ACHN (cell line): ENCODE results near the gene MCF2L.

ENCODE experiments used
- DNase-seq: peaks from one replicate; pipeline ENCODE4 v3.0.0-alpha.2; 2015
- in situ Hi-C: cut with HindIII; loops from 2 replicates; pipeline ENCODE4 v1.10.0; 2017; ENCODE audit warnings: low sequenced_read_pairs, low pct_ligation_motif_present, low pct_unique_long_range_greater_than_20kb

MCF2L gene

DNA sequence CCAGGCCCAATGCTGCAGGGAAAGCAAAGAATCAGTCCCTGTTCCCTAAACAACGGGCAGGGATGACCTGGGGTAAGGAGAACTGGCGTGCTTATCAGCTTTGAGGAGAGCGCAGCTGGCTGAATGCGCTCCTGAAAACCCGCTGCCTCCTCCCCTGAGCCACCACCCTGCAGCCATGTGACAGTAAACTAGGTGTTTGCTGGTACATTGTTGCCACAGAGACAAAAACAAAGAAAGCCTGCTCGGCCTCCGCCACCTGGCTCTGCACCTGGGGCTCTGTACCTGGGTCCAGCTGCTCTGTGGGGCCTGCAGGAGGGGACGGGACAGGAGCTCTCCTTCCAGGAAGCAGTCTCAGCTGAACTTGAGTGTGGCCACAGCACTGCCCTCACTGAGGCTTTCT lies 21.8 kb downstream of the MCF2L start:
- in situ Hi-C loops: no loop called here
- DNase-seq: no peak

DNA sequence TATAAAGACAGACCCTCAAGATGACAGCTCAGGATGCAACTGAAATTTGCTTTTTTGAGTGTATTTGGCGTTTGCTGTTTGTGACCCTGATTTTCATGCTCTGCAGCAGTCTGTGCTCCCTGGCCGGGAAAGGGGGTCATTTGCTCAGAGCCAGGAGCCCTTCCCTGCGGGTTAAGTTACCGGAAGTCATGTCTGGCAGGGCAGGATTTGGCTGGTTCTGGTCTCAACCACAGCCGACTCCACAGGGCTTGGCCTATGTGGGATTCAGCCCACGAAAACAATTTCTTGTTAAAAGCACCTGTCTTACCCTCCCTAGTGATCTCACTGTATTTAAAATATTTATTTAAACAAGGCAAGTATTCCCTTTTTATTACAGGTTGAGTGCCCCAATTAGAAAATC lies 22.6 kb downstream of the MCF2L start:
- DNase-seq: no peak
- in situ Hi-C loops: no loop called here

DNA sequence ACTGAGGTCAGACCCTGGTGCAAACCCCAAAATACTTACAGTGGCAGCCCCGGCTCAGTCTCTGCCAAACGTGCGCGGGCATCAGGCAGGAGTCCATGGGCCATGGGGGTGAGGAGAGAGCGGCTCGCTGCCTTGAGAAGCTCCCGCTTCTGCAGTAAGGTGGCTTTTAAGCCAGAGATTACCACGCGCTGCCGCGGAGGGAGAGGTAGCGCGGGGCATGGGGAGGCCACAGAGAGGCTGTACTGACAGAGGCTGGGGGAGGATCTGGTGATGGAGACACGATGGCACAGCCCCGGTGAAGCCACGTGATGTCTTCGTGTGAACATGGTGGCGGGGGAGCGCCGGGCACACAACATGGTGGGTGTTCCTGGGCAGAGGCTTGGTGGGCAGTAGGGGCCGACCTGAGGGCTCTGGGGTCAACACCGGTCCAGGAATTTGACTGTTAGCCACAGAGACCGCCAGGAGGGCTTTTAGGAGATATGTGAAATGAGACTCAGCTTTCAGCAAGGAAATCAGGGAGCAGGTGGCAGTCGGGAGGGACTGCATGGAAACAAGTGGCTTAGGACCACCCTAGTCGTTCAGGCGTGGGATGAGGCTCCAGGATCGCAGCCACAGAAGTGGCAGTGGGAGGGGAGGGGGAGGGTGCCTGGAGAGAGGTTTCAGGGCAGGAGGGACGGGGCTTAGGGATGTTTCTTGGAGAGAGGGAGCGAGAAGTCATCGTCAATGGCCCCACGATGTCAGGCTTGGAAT lies 24.1 kb downstream of the MCF2L start:
- no peak for DNase-seq
- in situ Hi-C loops: no loop called here

DNA sequence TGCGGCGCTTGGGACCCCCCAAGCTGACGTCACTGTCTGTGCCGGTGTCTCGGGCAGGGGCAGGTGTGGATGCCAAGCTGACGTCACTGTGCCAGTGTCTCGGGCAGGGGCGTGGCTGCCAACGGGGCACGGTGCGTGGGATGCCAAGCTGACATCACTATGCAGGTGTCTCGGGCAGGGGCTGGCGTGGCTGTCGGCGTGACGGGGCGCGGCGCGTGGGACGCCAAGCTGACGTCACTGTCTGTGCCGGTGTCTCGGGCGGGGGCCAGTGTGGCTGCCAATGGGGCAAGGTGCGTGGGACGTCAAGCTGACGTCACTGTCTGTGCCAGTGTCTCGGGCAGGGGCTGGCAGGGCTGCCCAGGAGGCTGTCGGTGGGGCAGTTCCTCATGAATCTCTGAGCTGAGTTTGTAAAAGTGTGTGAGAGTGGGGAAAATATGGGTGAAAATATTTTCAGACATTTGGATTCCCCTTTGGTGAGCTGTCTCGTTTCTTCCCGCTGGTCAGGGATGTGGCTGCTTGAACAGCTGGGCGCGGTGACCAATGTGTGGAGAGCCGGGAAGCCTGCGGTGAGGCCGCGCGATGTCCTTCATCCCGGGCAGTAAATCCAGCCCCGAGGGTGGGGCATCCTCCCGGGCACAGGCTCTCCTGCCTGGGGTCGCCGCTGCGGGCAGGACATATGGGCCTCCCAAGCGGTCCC lies 25.2 kb downstream of the MCF2L start:
- in situ Hi-C loops: no loop called here
- DNase-seq: no peak

DNA sequence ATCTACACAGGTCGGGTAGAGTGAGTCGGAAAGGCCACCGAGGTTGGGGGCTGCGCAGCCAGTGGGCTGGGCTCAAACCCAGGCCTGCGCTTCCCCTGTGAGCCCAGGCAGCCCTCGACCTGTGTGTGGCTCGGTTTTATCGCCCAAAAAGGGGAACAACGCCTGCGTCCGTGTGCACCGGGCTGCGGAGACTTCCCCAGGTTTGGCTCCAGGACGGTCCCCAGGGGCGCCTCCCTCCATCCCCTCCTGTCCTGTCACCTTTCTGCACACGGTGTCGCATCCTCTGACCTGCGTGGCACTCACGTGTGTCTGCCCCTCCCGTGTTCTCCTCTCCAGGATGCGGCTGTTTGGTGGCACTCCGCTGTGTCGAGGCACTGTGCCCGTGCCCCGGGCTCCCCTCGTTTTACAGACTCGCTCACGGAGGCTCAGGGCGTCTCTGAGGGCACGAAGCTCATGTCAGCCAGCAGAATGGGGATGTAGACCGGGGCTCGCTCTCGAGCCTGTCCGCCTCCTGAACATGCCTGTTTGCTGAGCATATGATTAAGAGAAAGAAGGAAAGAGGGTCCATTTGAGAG lies 25.9 kb downstream of the MCF2L start:
- in situ Hi-C loops: no loop called here
- DNase-seq: no peak

DNA sequence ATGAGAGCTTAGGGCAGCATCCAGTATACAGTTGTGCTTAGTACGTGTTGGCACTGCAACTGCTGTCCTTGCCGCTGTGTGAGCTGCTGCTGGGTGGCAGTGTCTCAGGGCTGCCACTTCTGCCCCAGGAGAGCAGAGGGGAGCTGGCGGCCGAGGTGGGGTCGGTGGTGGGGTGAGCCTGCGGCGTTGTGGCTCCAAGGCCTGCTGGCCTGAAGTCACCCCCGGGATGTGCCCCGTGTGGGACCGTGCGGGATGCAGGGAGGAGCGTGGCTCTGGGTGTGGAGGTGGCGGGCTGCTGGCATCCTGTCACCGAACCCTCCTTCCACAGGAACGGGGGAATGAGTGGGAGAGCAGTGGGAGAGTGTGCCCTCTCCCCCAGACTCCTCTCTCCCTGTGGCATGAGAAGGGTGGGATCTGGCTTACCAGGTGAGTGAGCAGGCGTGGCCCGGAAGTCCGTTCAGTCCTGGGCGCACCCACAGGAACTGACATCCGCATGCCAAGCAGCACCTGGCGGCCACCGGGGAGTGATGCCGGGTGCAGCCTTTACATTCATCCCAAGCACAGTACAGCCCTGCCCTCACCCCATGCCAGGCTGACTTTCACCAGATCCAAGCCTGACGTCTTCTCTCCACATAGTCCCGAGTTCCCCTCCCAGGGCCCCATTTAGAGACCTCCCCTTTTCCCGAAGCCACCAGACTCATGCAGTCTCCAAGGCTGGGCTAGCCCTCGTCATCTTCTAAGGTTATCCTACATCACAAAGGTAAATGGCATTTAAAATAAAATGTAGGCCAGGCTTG lies 26.6 kb downstream of the MCF2L start:
- in situ Hi-C loops: no loop called here
- DNase-seq: no peak

DNA sequence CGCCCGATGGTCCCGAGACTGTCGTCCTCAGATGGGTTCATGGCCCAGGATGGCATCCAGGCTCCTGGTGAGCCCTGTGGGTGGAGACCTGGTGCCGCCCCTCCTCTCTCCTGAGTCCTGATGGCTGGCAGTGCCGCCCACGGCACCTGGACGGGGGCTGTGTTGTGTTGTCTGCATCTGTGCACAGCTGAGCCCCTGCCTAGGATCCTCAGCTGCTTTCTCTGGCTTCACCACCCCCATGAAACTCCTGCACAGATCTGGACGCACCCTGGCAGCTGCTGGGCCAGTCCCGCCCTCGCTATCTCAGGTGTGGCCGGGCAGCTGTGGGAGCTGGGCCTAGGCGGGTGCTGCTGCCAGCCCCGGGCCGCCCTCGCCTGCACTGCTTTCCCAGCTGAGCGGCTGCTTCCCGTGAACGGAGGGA lies 27.7 kb downstream of the MCF2L start:
- in situ Hi-C loops: no loop called here
- DNase-seq: no peak

DNA sequence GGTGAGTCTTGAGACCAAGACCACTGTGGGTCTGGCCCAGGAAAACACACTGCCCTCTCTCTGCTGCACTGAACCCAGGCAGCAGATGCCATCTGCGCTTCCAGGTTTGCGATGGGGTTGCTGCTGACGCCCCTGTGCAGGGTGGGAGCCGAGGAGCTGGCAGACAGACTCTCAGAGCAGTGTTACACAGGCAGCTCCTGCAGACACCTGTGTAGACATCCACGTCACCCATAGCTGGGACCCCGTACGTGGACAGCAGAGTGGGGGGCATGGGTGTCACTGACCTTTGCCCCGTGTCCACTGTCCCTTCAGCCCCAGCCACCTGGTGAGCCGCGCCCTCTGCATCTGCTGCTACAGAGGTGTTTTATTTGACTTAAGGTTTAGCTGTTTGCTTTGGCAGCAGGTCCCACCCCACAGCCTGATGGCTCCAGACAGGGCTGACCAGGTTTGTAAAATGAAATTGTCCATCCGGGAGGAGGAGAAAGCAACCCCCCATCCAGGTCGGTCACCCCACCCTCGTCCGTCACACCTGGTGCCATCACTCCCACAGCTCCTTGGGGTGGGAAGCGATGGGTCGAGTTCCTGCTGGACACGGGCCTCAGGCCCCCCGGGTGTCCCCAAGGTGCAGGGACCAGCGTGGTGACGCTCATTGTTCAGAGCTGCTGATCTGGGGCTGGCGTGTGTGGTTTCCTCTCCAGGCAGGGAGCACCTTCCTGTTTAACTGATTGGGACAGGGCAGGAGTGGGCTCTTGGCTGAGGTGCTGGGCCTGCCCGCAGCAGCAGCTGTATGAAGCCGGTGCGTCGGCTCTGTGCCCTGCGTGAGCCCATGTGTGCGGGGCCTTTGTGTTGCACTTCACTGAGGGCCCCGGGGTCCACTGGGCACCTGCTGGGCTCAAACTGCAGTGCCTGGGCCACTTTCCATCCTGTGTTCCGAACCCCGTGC lies 28.4 kb downstream of the MCF2L start:
- DNase-seq: no peak

DNA sequence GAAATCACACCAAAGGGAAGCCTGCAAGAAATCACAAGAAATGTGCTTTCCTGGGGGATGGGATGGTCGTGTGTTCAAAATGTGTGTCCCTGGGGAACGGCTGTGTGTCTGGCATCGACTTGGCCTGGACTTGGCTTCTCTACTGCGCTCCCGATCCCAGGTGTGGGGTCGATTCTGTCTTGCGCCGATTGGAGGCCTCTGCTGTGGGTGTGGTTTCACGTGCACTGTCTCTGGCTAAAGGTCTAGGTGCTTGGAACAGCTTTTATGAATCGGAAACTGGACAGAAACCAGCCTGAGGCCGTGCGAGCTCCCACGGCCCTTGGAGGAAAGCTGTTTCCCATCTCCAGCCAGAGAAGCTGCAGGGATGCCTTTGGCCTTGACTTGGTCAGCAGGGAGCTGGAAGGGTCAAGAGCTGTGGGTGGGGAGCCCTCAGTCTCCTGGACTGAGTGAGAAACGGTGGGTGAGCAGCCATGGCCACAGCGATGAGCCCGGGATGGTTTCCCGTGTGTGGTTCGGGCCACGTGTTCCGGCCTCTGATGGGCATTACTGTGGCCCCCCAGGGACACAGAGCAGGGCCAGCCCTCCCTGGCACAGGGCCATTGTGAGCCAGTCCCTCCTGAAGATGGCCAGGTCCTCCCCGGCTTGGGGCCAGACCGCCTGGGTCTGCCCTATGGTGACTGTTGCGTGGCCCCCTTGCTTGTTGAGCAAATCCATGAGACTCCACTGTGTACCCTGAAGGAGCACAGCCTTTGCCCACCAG lies 29.7 kb downstream of the MCF2L start:
- no peak for DNase-seq
- in situ Hi-C loops: no loop called here

More for the DNA sequence above, 28.4 kb downstream of the MCF2L start:
- in situ Hi-C loops: no loop called here

DNA sequence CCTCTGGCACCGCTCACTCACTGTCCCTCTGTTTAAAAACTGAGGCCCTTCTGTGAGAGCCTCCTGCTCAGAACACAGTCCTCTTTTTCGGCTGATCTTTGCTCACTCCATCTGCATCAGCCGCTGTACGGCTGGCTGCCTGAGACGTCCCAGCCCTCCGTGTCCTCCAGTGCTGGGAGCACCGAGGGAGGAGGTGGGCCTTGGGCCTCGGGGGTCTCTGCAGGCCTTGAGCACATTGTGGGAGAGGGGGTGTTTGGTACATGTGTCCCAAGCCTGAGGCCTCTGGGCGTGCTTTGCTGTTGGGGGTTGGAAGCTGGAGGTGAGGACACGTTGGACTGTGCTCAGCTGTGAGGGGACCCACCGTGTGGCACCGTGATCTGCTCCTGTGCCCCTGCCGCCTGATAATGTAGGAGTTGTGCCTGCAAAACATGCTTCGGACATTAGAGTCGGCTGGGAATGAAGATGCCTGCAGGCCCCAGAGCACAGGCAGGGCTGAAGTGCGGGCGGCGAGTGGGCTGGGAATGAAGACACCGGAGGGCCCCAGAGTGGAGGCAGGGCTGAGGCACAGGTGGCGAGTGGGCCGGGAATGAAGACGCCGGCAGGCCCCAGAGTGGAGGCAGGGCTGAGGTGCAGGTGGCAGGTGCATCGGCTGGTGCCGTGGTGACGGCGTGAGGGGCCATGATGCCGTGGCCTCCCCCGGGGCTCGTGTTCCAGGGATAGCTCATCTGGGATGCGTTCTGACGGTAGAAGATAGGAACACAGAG lies 30.6 kb downstream of the MCF2L start:
- in situ Hi-C loops: no loop called here
- no peak for DNase-seq

DNA sequence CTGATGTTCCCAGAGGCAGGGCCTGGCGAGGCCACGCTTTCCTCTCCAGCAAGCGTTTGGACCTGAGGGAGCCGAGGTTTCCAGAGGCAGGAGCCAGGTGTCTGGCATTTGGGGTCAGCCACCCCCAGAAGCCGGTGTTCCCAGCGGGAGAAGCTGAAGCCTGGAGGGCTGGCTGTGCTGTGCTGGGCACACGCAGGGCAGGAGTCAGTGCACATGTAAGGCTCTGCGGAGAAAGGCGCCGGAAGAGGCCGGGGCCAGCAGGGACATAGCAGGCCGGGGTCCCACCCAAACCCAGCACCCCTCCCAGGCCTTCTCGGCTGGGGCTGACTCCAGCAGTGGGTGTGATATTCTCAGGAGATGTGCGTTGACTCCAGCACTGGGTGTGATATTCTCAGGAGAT lies 31.6 kb downstream of the MCF2L start:
- no peak for DNase-seq
- in situ Hi-C loops: no loop called here

DNA sequence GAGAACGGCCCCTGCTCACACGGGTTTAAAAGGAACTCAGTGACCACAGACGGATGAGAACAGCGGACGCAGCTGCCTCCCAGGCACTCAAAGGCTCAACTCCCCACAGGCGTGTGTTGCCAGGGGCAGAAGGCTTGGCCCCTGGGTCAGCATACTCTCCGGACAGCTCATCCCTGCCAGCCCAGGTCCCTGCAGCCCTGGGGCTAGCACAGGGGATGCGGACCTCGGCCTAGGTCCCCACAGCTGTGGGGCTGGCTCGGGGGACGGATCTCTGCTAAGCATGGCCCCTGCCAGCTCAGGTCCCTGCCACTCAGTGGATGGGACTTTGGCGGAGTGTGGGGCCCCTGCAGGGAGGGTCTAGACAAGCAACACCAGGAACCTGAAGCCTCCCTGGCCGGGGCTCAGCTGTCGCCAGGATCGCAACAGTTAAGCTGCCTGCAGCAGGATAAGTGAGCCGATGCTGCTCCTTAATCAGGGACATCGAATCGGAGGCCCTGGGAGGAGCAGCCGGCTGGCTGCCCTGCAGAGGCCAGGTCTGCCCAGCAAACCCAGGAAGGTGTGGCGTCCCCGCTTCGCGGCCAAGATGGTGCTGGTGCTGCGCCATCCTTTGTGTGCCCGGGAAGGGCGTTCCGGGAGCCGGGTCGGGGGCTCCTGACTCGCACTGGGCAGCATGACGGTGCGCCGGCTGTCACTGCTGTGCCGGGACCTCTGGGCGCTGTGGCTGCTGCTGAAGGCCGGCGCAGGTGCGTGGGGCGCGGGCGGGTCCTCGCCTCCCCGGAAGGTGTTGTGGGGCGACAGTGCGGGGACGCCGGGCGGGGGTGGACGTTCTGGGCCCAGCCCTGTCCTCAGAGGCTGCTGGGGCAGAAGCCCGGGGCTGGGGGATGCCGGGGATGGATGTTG lies 32.5 kb downstream of the MCF2L start:
- in situ Hi-C loops: no loop called here
- DNase-seq: no peak

DNA sequence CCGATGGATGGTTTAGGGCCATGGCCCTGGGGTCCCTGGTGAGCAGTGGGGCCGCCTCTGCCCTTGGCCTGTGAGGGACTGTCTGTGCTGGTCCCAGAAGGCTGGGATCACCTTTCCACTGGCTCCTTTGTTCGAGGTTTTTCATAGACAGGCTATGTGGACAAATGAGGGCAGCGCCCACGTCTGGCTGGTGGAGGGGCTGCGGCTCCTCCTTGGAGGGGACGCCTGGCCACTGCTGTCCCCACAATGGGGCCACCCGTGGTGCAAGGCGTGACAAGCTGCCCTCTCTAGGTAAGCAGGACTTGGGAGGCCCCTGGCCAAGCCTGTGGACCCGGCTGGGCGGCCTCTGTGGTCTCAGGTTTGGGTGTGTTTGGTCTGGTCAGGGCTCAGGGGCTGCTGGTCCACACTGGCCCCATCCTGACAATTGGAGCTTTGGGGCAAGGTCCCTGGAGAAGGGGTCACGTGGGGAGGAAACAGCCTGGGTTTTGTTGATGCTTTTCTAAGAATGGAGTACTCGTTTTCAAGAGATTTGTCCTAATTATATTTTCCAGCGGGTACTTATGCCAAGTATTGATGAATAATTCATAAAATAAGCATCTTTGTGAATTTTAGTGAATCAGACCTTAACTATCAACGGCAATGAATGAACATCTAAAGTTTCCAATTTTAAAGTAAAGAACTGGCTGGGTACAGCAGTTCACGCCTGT lies 33.3 kb downstream of the MCF2L start:
- no peak for DNase-seq
- in situ Hi-C loops: no loop called here

DNA sequence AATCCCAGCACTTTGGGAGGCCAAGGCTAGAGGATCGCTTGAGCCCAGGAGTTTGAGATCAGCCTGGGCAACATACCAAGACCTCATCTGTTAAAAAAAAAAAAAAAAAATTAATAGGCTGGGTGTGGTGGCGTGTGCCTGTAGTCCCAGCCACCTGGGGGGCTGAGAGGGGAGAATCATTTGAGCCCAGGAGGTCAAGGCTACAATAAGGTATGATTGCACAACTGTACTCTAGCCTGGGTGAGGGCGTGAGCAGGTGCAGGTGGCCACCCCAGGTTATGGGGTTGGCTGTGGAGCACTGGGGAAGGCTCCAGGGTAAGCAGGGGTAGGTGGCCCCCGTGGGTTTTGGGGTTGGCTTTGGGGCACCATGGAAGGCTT lies 33.9 kb downstream of the MCF2L start:
- in situ Hi-C loops: no loop called here
- no peak for DNase-seq

DNA sequence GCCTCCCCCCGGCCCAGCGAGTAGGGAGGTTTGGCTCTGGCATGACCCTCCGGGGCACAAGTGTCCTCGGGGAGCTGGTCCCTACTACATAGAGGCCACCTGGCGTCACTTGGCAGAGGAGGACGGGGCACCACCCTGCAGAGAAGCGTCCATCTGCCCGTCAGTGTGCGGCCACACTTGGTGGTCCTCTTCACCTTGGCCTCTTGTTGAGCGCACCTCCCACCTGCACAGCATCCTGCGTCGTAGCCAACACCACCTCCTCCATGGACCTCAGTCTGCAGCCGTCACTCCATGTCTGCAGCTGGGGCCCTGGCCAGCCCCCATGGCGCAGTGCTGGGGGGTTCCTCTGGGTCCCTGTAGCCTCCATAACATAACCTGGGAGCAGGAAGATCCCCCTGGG lies 35.1 kb downstream of the MCF2L start:
- in situ Hi-C loops: no loop called here
- DNase-seq: no peak
